ENCODE measurements around the gene KIDINS220.

The KIDINS220 gene

GRCh38 chr2:8827729-8828128 is 9.7 kb downstream of the KIDINS220 start:
- TF ChIP-seq CTCF (IDR thresholded peaks at IDR 0.05; ENCODE audit: insufficient read depth, missing control alignments), result no peak
- DNase-seq (ENCODE audit: insufficient read length, low spot score), result no peak
- FAIRE-seq, result no peak

- FAIRE-seq (no peak), DNase-seq (ENCODE audit: insufficient read length, low spot score) (no peak)
- TF ChIP-seq CTCF (IDR thresholded peaks at IDR 0.05; ENCODE audit: insufficient read depth, missing control alignments), result no peak
Measured at GRCh38 chr2:8822218-8822617, 15.2 kb downstream of the KIDINS220 start.

- no peak for TF ChIP-seq CTCF (IDR thresholded peaks at IDR 0.05; ENCODE audit: insufficient read depth, missing control alignments)
- DNase-seq (ENCODE audit: insufficient read length, low spot score), result no peak
Measured at GRCh38 chr2:8821276-8822217, 15.9 kb downstream of the KIDINS220 start.

GRCh38 chr2:8819948-8820347 is 17.5 kb downstream of the KIDINS220 start:
- DNase-seq (ENCODE audit: insufficient read length, low spot score) (no peak), FAIRE-seq (no peak)
- no peak for TF ChIP-seq CTCF (IDR thresholded peaks at IDR 0.05; ENCODE audit: insufficient read depth, missing control alignments)

More at GRCh38 chr2:8821276-8822217, 15.9 kb downstream of the KIDINS220 start:
- peak; percentile 11 for FAIRE-seq

DNA sequence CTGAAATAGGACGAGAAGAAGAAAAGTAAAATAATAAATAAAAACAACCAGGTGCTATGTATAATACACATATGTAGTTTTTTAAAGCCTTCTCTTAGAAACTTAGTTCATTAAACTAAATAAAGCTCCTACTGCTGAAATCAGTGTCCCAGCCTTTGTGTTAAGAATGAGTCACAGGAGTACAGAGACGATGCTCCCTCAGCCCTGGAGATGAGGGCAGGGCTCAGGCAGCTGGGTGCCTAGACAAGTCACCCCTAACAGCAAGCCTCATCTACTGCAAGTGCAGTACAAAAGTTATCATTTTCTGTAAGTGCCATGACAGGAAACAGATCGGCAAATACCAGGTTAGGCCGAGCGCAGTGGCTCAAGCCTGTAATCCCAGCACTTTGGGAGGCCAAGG is 18.2 kb downstream of the KIDINS220 start:
- TF ChIP-seq CTCF (IDR thresholded peaks at IDR 0.05; ENCODE audit: insufficient read depth, missing control alignments), result no peak
- FAIRE-seq (no peak), DNase-seq (ENCODE audit: insufficient read length, low spot score) (no peak)

DNA sequence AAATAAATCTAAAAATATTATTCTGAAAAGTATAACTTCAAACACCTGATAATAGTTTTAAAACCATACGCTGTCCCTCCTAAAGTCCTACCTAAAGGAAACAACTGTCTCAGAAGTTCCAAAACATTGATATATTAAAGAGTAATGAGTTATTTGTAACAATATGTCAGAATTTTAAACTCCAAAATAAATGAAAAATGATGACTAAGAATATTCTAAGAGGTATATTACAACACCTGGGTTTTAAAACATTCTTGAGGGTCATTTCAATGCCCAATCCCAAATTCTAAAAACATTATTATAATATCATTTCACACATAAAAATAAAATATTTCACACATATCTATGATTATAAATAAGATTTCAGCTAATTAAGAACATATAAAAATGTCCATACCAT is 20.2 kb downstream of the KIDINS220 start:
- no peak for TF ChIP-seq CTCF (IDR thresholded peaks at IDR 0.05; ENCODE audit: insufficient read depth, missing control alignments)
- FAIRE-seq, result no peak
- DNase-seq (ENCODE audit: insufficient read length, low spot score), result no peak

Data from D721Med (cell line).